Liver (tissue), 3 donors: ENCODE measurements around the gene HELZ2.

Experiments
- ATF3 ChIP-seq: IDR thresholded peaks from 2 replicates; pipeline ENCODE4 v1.6.1; 2016; ENCODE audit warnings: antibody characterized with exemption
- CTCF ChIP-seq: fragments of 150-350 bp; IDR thresholded peaks from 2 replicates; pipeline ENCODE4 v1.5.1; 2017; ENCODE audit warnings: improper control_type of control experiment, low read depth, low read length; ENCODE audit not compliant: missing input control
- MAX ChIP-seq: IDR thresholded peaks from 2 replicates; pipeline ENCODE4 v1.6.1; 2016; ENCODE audit warnings: antibody characterized with exemption
- donor health status: healthy.
- donor health status: healthy.

- TF ChIP-seq CTCF = no peak
- TF ChIP-seq MAX = no peak
- no peak for TF ChIP-seq ATF3
Measured at GRCh38 chr20:63617876-63618265, 43.8 kb upstream of the HELZ2 start.
